WTC11 (cell line): ENCODE data around the gene TSC1.

ENCODE experiments used
- ATF3 ChIP-seq: sonication (generic); formaldehyde crosslinking; conservative IDR thresholded peaks from 2 replicates; pipeline ENCODE4 v1.8.1; 2022; ENCODE audit warnings: mild to moderate bottlenecking, missing genetic modification reagents
- CREB1 ChIP-seq: sonication (generic); formaldehyde crosslinking; IDR thresholded peaks from 2 replicates; pipeline ENCODE4 v1.8.0; 2023; ENCODE audit warnings: mild to moderate bottlenecking, missing genetic modification reagents
- GABPB1 ChIP-seq: sonication (generic); formaldehyde crosslinking; IDR thresholded peaks from 2 replicates; pipeline ENCODE4 v1.8.1; 2023; ENCODE audit warnings: mild to moderate bottlenecking, missing genetic modification reagents
- MAX ChIP-seq: sonication (generic); formaldehyde crosslinking; IDR thresholded peaks from 2 replicates; pipeline ENCODE4 v1.8.0; 2022; ENCODE audit warnings: mild to moderate bottlenecking, missing genetic modification reagents
- NR2C2 ChIP-seq: sonication (generic); formaldehyde crosslinking; IDR thresholded peaks from 2 replicates; pipeline ENCODE4 v1.8.0; 2022; ENCODE audit warnings: mild to moderate bottlenecking, missing genetic modification reagents
- SMAD3 ChIP-seq: sonication (generic); formaldehyde crosslinking; IDR thresholded peaks from 2 replicates; pipeline ENCODE4 v1.8.0; 2022; ENCODE audit warnings: missing genetic modification reagents, mild to moderate bottlenecking, borderline replicate concordance
- TF ChIP-seq, protein P1 (sequence below): fragments of 200-600 bp; IDR thresholded peaks from 2 replicates; pipeline ENCODE4 v1.8.0; 2022; ENCODE audit warnings: antibody characterized with exemption

- TF ChIP-seq GABPB1 (CRISPR knock-in tag) (no peak), NR2C2 (CRISPR knock-in tag) (no peak), ATF3 (CRISPR knock-in tag) (no peak), MAX (no peak), CREB1 (CRISPR knock-in tag) (no peak), SMAD3 (CRISPR knock-in tag) (no peak)
- TF ChIP-seq, protein P1, sequence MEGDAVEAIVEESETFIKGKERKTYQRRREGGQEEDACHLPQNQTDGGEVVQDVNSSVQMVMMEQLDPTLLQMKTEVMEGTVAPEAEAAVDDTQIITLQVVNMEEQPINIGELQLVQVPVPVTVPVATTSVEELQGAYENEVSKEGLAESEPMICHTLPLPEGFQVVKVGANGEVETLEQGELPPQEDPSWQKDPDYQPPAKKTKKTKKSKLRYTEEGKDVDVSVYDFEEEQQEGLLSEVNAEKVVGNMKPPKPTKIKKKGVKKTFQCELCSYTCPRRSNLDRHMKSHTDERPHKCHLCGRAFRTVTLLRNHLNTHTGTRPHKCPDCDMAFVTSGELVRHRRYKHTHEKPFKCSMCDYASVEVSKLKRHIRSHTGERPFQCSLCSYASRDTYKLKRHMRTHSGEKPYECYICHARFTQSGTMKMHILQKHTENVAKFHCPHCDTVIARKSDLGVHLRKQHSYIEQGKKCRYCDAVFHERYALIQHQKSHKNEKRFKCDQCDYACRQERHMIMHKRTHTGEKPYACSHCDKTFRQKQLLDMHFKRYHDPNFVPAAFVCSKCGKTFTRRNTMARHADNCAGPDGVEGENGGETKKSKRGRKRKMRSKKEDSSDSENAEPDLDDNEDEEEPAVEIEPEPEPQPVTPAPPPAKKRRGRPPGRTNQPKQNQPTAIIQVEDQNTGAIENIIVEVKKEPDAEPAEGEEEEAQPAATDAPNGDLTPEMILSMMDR = no peak
Observed at GRCh38 chr9:132986640-132987620, 42.5 kb upstream of the TSC1 start.
